ENCODE measurements around the gene ACP6. TPM values are rescaled to one million over a fixed set of nuclear protein-coding genes. Genes with fewer than 3 reads are reported as not detected.

The ACP6 gene
- total RNA-seq, 4 donors from 2014 or later: 8.8 to 20.7 (median 13.9) TPM

GRCh38 chr1:147624011-147624410 is 46.3 kb downstream of the ACP6 start:
- Histone ChIP-seq H3K27ac (no peak overlapping the region), H3K4me1 (peaks cover 0 to 8% (median 0%) of the 10 kb centered on the region in 3 donors), H3K36me3 (peaks cover 0 to 60% of the 10 kb centered on the region in 2 donors), H3K4me3 (no peak overlapping the region), H3K9me3 (no peaks in the 10 kb centered on the region), H3K27me3 (no peaks in the 10 kb centered on the region)
- no peak for ATAC-seq
- TF ChIP-seq, protein P1, sequence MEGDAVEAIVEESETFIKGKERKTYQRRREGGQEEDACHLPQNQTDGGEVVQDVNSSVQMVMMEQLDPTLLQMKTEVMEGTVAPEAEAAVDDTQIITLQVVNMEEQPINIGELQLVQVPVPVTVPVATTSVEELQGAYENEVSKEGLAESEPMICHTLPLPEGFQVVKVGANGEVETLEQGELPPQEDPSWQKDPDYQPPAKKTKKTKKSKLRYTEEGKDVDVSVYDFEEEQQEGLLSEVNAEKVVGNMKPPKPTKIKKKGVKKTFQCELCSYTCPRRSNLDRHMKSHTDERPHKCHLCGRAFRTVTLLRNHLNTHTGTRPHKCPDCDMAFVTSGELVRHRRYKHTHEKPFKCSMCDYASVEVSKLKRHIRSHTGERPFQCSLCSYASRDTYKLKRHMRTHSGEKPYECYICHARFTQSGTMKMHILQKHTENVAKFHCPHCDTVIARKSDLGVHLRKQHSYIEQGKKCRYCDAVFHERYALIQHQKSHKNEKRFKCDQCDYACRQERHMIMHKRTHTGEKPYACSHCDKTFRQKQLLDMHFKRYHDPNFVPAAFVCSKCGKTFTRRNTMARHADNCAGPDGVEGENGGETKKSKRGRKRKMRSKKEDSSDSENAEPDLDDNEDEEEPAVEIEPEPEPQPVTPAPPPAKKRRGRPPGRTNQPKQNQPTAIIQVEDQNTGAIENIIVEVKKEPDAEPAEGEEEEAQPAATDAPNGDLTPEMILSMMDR (IDR thresholded peaks at IDR 0.05): no peak
- TF ChIP-seq EP300 (IDR thresholded peaks at IDR 0.05) (no peak), POLR2AphosphoS5 (IDR thresholded peaks at IDR 0.05) (no peak), POLR2A (IDR thresholded peaks at IDR 0.05) (no peak)
- WGBS, 2 donors (ENCODE audit: low coverage in 1 of 2): no CpG with 5 or more reads among the region's 8 CpGs

- Histone ChIP-seq H3K27ac (no peak overlapping the region), H3K4me3 (no peak overlapping the region), H3K36me3 (peaks cover 0 to 73% of the 10 kb centered on the region in 2 donors), H3K27me3 (no peaks in the 10 kb centered on the region), H3K9me3 (no peaks in the 10 kb centered on the region), H3K4me1 (peaks cover 0 to 19% (median 0%) of the 10 kb centered on the region in 3 donors)
- WGBS, 2 donors (ENCODE audit: low coverage in 1 of 2): 79 to 89% methylated on average over 2 of the region's 2 CpGs
- TF ChIP-seq POLR2A (IDR thresholded peaks at IDR 0.05) (no peak), EP300 (IDR thresholded peaks at IDR 0.05) (no peak), POLR2AphosphoS5 (IDR thresholded peaks at IDR 0.05) (no peak)
- TF ChIP-seq, protein P1 (IDR thresholded peaks at IDR 0.05): no peak
- no peak for ATAC-seq
Observed at GRCh38 chr1:147622731-147623130, 47.6 kb downstream of the ACP6 start.

DNA sequence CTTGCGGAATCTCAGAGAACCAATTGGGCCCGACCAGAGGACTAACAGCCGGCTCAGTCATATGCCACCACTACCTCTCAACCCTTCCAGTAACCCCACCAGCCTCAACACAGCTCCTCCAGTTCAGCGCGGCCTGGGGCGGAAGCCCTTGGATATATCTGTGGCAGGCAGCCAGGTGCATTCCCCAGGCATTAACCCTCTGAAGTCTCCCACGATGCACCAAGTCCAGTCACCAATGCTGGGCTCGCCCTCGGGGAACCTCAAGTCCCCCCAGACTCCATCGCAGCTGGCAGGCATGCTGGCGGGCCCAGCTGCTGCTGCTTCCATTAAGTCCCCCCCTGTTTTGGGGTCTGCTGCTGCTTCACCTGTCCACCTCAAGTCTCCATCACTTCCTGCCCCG is 49.8 kb downstream of the ACP6 start:
- H3K4me1 ChIP-seq: peaks cover 0 to 15% (median 0%) of the 10 kb centered on the region in 3 donors
- H3K36me3 ChIP-seq: peaks cover 0 to 95% of the 10 kb centered on the region in 2 donors
- no peaks in the 10 kb centered on the region for H3K9me3 ChIP-seq
- ATAC-seq: no peak
- no peak overlapping the region for H3K4me3 ChIP-seq
- WGBS, 2 donors (ENCODE audit: low coverage in 1 of 2): 60 to 80% methylated on average over 1 to 2 of the region's 12 CpGs
- TF ChIP-seq POLR2AphosphoS5 (IDR thresholded peaks at IDR 0.05) (no peak), POLR2A (IDR thresholded peaks at IDR 0.05) (no peak), EP300 (IDR thresholded peaks at IDR 0.05) (no peak)
- TF ChIP-seq, protein P1 (IDR thresholded peaks at IDR 0.05): no peak
- H3K27me3 ChIP-seq: no peaks in the 10 kb centered on the region
- H3K27ac ChIP-seq: no peak overlapping the region

GRCh38 chr1:147619741-147620140 is 50.6 kb downstream of the ACP6 start:
- Histone ChIP-seq H3K36me3 (peaks cover 3 to 100% of the 10 kb centered on the region in 2 donors), H3K27ac (no peak overlapping the region), H3K4me3 (no peak overlapping the region), H3K27me3 (no peaks in the 10 kb centered on the region), H3K9me3 (no peaks in the 10 kb centered on the region), H3K4me1 (peaks cover 0 to 11% (median 0%) of the 10 kb centered on the region in 3 donors)
- ATAC-seq: no peak
- TF ChIP-seq POLR2A (IDR thresholded peaks at IDR 0.05): no peak
- TF ChIP-seq POLR2AphosphoS5 (IDR thresholded peaks at IDR 0.05): no peak
- TF ChIP-seq EP300 (IDR thresholded peaks at IDR 0.05): no peak
- TF ChIP-seq, protein P1 (IDR thresholded peaks at IDR 0.05): no peak
- no CpG with 5 or more reads among the region's 7 CpGs for WGBS, 2 donors (ENCODE audit: low coverage in 1 of 2)

- 77% methylated on average over 3 of the region's 8 CpGs; no CpG with 5 or more reads in 1 of the 2 donors for WGBS, 2 donors (ENCODE audit: low coverage in 1 of 2)
- H3K9me3 ChIP-seq: no peaks in the 10 kb centered on the region
- no peak for ATAC-seq
- H3K36me3 ChIP-seq: peaks cover 5 to 100% of the 10 kb centered on the region in 2 donors
- H3K4me3 ChIP-seq: no peak overlapping the region
- H3K27me3 ChIP-seq: no peaks in the 10 kb centered on the region
- H3K27ac ChIP-seq: peak overlapping the region in 3 of 4 donors; percentile 3 to 20 (median 15)
- TF ChIP-seq POLR2AphosphoS5 (IDR thresholded peaks at IDR 0.05): no peak
- TF ChIP-seq, protein P1 (IDR thresholded peaks at IDR 0.05): no peak
- no peak for TF ChIP-seq EP300 (IDR thresholded peaks at IDR 0.05)
- no peak for TF ChIP-seq POLR2A (IDR thresholded peaks at IDR 0.05)
- peaks cover 0 to 12% (median 0%) of the 10 kb centered on the region in 3 donors for H3K4me1 ChIP-seq
Observed at GRCh38 chr1:147618771-147619170, 51.6 kb downstream of the ACP6 start.
